C4-2B (cell line): ENCODE measurements around the gene AUTS2.

ENCODE experiments used
- H3K27ac ChIP-seq: fragments of 450-650 bp; 2 replicates; pipeline ENCODE4 v1.5.1; 2017
- CTCF ChIP-seq: fragments of 450-650 bp; conservative IDR thresholded peaks from 2 replicates; pipeline ENCODE4 v1.5.1; 2017; ENCODE audit warnings: mild to moderate bottlenecking
- ZFX ChIP-seq: fragments of 450-650 bp; IDR thresholded peaks from 2 replicates; pipeline ENCODE4 v1.6.1; 2017

Gene AUTS2

GRCh38 chr7:70030745-70031144 is 432.5 kb downstream of the AUTS2 start:
- no peak overlapping the region for H3K27ac ChIP-seq
- TF ChIP-seq ZFX (no peak), CTCF (no peak)

- no peak overlapping the region for H3K27ac ChIP-seq
- TF ChIP-seq ZFX (no peak), CTCF (no peak)
Observed at GRCh38 chr7:70031245-70031644, 433.0 kb downstream of the AUTS2 start.

GRCh38 chr7:70032649-70033048 is 434.4 kb downstream of the AUTS2 start:
- TF ChIP-seq ZFX = no peak
- TF ChIP-seq CTCF = no peak
- H3K27ac ChIP-seq = no peak overlapping the region

DNA sequence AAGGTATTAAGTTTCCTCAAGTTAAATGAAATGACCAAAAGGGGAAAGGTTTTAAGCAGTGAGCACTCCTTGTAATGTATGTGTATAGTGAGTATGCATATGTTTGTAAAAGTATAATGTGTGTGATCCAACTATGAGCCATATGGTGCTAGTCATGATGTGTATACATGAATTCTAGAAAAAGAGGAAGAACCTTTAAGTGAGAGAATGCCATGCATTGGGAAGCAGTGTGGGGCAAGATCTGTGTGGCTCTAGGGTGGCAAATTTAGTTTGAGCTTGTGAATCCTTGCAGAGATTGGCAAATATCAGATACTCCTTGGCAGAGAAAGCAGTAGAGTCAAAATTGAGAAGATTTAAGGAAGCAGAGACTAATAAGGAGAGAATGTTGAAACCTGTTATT is 435.0 kb downstream of the AUTS2 start:
- H3K27ac ChIP-seq = no peak overlapping the region
- TF ChIP-seq CTCF = no peak
- TF ChIP-seq ZFX = no peak

- no peak overlapping the region for H3K27ac ChIP-seq
- TF ChIP-seq CTCF = no peak
- no peak for TF ChIP-seq ZFX
Observed at GRCh38 chr7:70034999-70035398, 436.7 kb downstream of the AUTS2 start.

DNA sequence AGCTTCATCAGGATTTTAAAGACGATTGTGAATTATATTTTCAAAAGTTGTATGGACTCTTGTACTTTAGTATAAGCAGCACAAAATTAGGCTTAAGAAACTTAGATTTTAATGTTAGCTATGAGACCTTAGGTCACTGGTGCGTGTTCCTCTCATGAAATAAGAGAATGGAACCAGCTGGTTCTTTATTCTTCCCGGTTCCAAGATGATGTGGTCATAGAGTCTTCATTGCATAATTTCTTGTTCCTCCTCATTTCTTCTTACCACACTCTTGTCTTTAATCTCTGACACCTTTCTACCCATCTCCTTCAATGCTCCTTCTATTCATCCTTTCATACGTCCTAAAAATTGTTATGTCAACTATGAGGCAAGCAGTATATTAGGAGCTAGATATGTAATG is 437.2 kb downstream of the AUTS2 start:
- no peak overlapping the region for H3K27ac ChIP-seq
- TF ChIP-seq ZFX = no peak
- TF ChIP-seq CTCF = no peak

DNA sequence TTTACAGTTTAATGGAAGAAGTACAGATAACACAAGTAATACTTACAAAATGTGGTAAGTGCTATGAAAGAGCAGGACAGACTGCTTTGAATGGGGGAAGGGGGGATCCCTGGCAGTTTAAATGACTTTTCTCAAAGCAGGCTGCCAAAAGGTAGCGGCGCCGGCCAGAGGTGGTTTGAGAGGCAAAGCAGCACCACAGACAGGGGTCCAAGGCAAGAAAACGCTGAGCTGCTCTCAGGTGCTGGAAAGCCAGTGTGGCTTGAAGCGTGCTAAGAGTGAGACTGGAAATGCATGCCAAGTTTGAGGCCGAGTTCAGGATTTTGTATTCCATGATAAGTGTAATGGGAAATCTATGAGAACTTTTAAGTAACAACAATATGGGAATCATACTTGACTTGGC is 437.7 kb downstream of the AUTS2 start:
- no peak overlapping the region for H3K27ac ChIP-seq
- TF ChIP-seq CTCF (no peak), ZFX (no peak)
